ENCODE measurements around the gene TNS2.
A peak's percentile ranks its signal among the peaks of the same experiment; 100 is the strongest.

TNS2 gene

GRCh38 chr12:53060064-53060720, 10.3 kb downstream of the TNS2 start:
- Histone ChIP-seq H3K4me3 (ENCODE audit: low read length) (no peak overlapping the region), H3K9me3 (ENCODE audit: control insufficient read depth, low read length) (no peaks in the 10 kb centered on the region), H3K9ac (ENCODE audit: low read length) (peak overlapping the region; percentile 59), H3K4me1 (ENCODE audit: control insufficient read depth, insufficient read depth, low read length) (peaks cover 60% of the 10 kb centered on the region), H3K27me3 (replicated peaks; ENCODE audit: control insufficient read depth, insufficient read depth, low read length) (no peaks in the 10 kb centered on the region), H3K36me3 (ENCODE audit: control insufficient read depth, insufficient read depth, low read length, severe bottlenecking) (peaks cover 85% of the 10 kb centered on the region)
- DNase-seq (ENCODE audit: low read depth), result no peak

- peaks cover 60% of the 10 kb centered on the region for H3K4me1 ChIP-seq (ENCODE audit: control insufficient read depth, insufficient read depth, low read length)
- H3K4me3 ChIP-seq (ENCODE audit: low read length), result no peak overlapping the region
- no peaks in the 10 kb centered on the region for H3K27me3 ChIP-seq (replicated peaks; ENCODE audit: control insufficient read depth, insufficient read depth, low read length)
- H3K36me3 ChIP-seq (ENCODE audit: control insufficient read depth, insufficient read depth, low read length, severe bottlenecking), result peaks cover 84% of the 10 kb centered on the region
- peak overlapping the region; percentile 59 for H3K9ac ChIP-seq (ENCODE audit: low read length)
- no peaks in the 10 kb centered on the region for H3K9me3 ChIP-seq (ENCODE audit: control insufficient read depth, low read length)
- DNase-seq (ENCODE audit: low read depth), result no peak
Measured at GRCh38 chr12:53060721-53061276, 10.9 kb downstream of the TNS2 start.

GRCh38 chr12:53061404-53062010, 11.6 kb downstream of the TNS2 start:
- DNase-seq (ENCODE audit: low read depth), result no peak
- Histone ChIP-seq H3K4me3 (ENCODE audit: low read length) (no peak overlapping the region), H3K9ac (ENCODE audit: low read length) (peak overlapping the region; percentile 59), H3K4me1 (ENCODE audit: control insufficient read depth, insufficient read depth, low read length) (peaks cover 60% of the 10 kb centered on the region), H3K27me3 (replicated peaks; ENCODE audit: control insufficient read depth, insufficient read depth, low read length) (no peaks in the 10 kb centered on the region), H3K36me3 (ENCODE audit: control insufficient read depth, insufficient read depth, low read length, severe bottlenecking) (peaks cover 77% of the 10 kb centered on the region), H3K9me3 (ENCODE audit: control insufficient read depth, low read length) (no peaks in the 10 kb centered on the region)

- Histone ChIP-seq H3K27me3 (replicated peaks; ENCODE audit: control insufficient read depth, insufficient read depth, low read length) (no peaks in the 10 kb centered on the region), H3K4me1 (ENCODE audit: control insufficient read depth, insufficient read depth, low read length) (peaks cover 63% of the 10 kb centered on the region), H3K4me3 (ENCODE audit: low read length) (no peak overlapping the region), H3K9ac (ENCODE audit: low read length) (peak overlapping the region; percentile 59), H3K36me3 (ENCODE audit: control insufficient read depth, insufficient read depth, low read length, severe bottlenecking) (peaks cover 69% of the 10 kb centered on the region), H3K9me3 (ENCODE audit: control insufficient read depth, low read length) (no peaks in the 10 kb centered on the region)
- DNase-seq (ENCODE audit: low read depth), result no peak
Measured at GRCh38 chr12:53062011-53062961, 12.4 kb downstream of the TNS2 start.

GRCh38 chr12:53062977-53063707, 13.3 kb downstream of the TNS2 start:
- H3K9ac ChIP-seq (ENCODE audit: low read length), result peak overlapping the region; percentile 89
- DNase-seq (ENCODE audit: low read depth), result no peak
- no peaks in the 10 kb centered on the region for H3K9me3 ChIP-seq (ENCODE audit: control insufficient read depth, low read length)
- H3K4me3 ChIP-seq (ENCODE audit: low read length), result no peak overlapping the region
- peaks cover 60% of the 10 kb centered on the region for H3K36me3 ChIP-seq (ENCODE audit: control insufficient read depth, insufficient read depth, low read length, severe bottlenecking)
- no peaks in the 10 kb centered on the region for H3K27me3 ChIP-seq (replicated peaks; ENCODE audit: control insufficient read depth, insufficient read depth, low read length)
- H3K4me1 ChIP-seq (ENCODE audit: control insufficient read depth, insufficient read depth, low read length), result peaks cover 67% of the 10 kb centered on the region

- peaks cover 74% of the 10 kb centered on the region for H3K4me1 ChIP-seq (ENCODE audit: control insufficient read depth, insufficient read depth, low read length)
- peak overlapping the region; percentile 89 for H3K9ac ChIP-seq (ENCODE audit: low read length)
- peak; percentile 72 for DNase-seq (ENCODE audit: low read depth)
- H3K36me3 ChIP-seq (ENCODE audit: control insufficient read depth, insufficient read depth, low read length, severe bottlenecking), result peaks cover 53% of the 10 kb centered on the region
- H3K4me3 ChIP-seq (ENCODE audit: low read length), result no peak overlapping the region
- no peaks in the 10 kb centered on the region for H3K9me3 ChIP-seq (ENCODE audit: control insufficient read depth, low read length)
- no peaks in the 10 kb centered on the region for H3K27me3 ChIP-seq (replicated peaks; ENCODE audit: control insufficient read depth, insufficient read depth, low read length)
Measured at GRCh38 chr12:53063708-53064612, 14.1 kb downstream of the TNS2 start.

- Histone ChIP-seq H3K27me3 (replicated peaks; ENCODE audit: control insufficient read depth, insufficient read depth, low read length) (no peaks in the 10 kb centered on the region), H3K4me1 (ENCODE audit: control insufficient read depth, insufficient read depth, low read length) (peaks cover 83% of the 10 kb centered on the region), H3K4me3 (ENCODE audit: low read length) (no peak overlapping the region), H3K9ac (ENCODE audit: low read length) (peak overlapping the region; percentile 89), H3K9me3 (ENCODE audit: control insufficient read depth, low read length) (no peaks in the 10 kb centered on the region), H3K36me3 (ENCODE audit: control insufficient read depth, insufficient read depth, low read length, severe bottlenecking) (peaks cover 45% of the 10 kb centered on the region)
- DNase-seq (ENCODE audit: low read depth), result no peak
Measured at GRCh38 chr12:53064613-53065436, 15.0 kb downstream of the TNS2 start.

- H3K9me3 ChIP-seq (ENCODE audit: control insufficient read depth, low read length), result no peaks in the 10 kb centered on the region
Measured at GRCh38 chr12:53065470-53065869, 15.6 kb downstream of the TNS2 start.

GRCh38 chr12:53065975-53066931, 16.4 kb downstream of the TNS2 start:
- Histone ChIP-seq H3K36me3 (ENCODE audit: control insufficient read depth, insufficient read depth, low read length, severe bottlenecking) (peaks cover 30% of the 10 kb centered on the region), H3K9me3 (ENCODE audit: control insufficient read depth, low read length) (no peaks in the 10 kb centered on the region), H3K4me3 (ENCODE audit: low read length) (peak overlapping the region; percentile 2), H3K4me1 (ENCODE audit: control insufficient read depth, insufficient read depth, low read length) (peaks cover 89% of the 10 kb centered on the region), H3K9ac (ENCODE audit: low read length) (peak overlapping the region; percentile 89), H3K27me3 (replicated peaks; ENCODE audit: control insufficient read depth, insufficient read depth, low read length) (no peaks in the 10 kb centered on the region)
- DNase-seq (ENCODE audit: low read depth), result peak; percentile 95

More at GRCh38 chr12:53065470-53065869, 15.6 kb downstream of the TNS2 start:
- Histone ChIP-seq H3K36me3 (ENCODE audit: control insufficient read depth, insufficient read depth, low read length, severe bottlenecking) (peaks cover 38% of the 10 kb centered on the region), H3K4me3 (ENCODE audit: low read length) (no peak overlapping the region), H3K27me3 (replicated peaks; ENCODE audit: control insufficient read depth, insufficient read depth, low read length) (no peaks in the 10 kb centered on the region), H3K4me1 (ENCODE audit: control insufficient read depth, insufficient read depth, low read length) (peaks cover 88% of the 10 kb centered on the region), H3K9ac (ENCODE audit: low read length) (peak overlapping the region; percentile 89)
- DNase-seq (ENCODE audit: low read depth), result no peak
